SK-N-MC (cell line): Measurements from ENCODE around the gene OR13G1.

Experiments used
- EZH2 ChIP-seq: fragments of 200-600 bp; sonication (generic); IDR thresholded peaks from one replicate; pipeline ENCODE4 v1.6.1; 2017; ENCODE audit warnings: antibody characterized with exemption
- FOXP2 ChIP-seq: optimal IDR thresholded peaks from 2 replicates; pipeline ENCODE3; 2011; ENCODE audit warnings: mild to moderate bottlenecking, moderate library complexity; ENCODE audit not compliant: insufficient read depth; ENCODE audit errors: extremely low read length, control extremely low read depth

DNA sequence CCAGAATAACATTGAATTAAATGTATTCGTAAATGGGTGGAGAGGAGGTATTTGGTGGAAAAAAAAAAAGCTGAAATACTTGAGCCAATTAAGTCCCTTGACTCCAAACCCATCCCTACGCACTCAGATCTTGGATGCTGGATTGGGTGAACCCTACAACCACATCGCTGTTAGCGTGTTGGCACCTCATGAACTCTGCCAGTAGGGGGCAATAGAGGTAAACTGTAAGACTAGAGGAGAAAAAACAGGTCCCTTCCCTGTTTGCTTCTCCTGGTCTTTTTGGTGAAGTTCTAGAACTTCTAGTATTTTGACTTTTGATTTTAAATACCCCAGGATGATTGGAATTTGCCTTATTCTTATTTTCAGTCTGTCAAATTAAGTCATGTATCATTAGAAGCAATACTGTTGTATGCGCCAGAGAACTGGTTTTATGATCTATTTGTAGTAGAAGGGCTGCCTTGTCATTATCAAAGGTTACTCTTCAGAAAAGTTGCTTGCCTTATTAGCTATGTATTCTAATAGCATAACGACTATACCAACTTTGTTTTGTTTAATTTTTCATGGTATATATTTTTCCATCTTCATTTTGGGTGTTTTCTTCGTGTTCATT lies 1.9 kb upstream of the OR13G1 start:
- no peak for TF ChIP-seq EZH2
- TF ChIP-seq FOXP2 = no peak
